HEK293T (cell line): ENCODE data around the gene AGAP1.

Experiments
- CTCF ChIA-PET: fragments of 350-600 bp; formaldehyde crosslinking; extraction: SDS; loops from one replicate; lab custom pipeline; 2021; ENCODE audit warnings: antibody characterized with exemption, inconsistent platforms; lab: Yijun Ruan, JAX
- POLR2A ChIA-PET: fragments of 350-600 bp; formaldehyde crosslinking; extraction: SDS; loops from one replicate; lab custom pipeline; 2020; ENCODE audit warnings: antibody characterized with exemption, inconsistent platforms; lab: Yijun Ruan, JAX
- DNase-seq: peaks from one replicate; pipeline ENCODE4 v3.0.0; 2012; ENCODE audit warnings: mixed read lengths; ENCODE audit errors: extremely low spot score
- ARNT ChIP-seq: fragments of 450-650 bp; IDR thresholded peaks from 2 replicates; pipeline ENCODE4 v1.6.1; 2017; ENCODE audit warnings: mild to moderate bottlenecking
- BHLHE40 ChIP-seq: fragments of 450-650 bp; IDR thresholded peaks from 2 replicates; pipeline ENCODE4 v1.6.1; 2016; ENCODE audit warnings: mild to moderate bottlenecking, moderate library complexity, borderline replicate concordance
- CTBP1 ChIP-seq: fragments of 450-650 bp; IDR thresholded peaks from 2 replicates; pipeline ENCODE4 v1.6.1; 2016; ENCODE audit warnings: borderline replicate concordance
- ELF4 ChIP-seq: fragments of 450-650 bp; IDR thresholded peaks from 2 replicates; pipeline ENCODE4 v1.6.1; 2017; ENCODE audit warnings: antibody characterized with exemption
- FOXA1 ChIP-seq: fragments of 450-650 bp; IDR thresholded peaks from 2 replicates; pipeline ENCODE4 v1.6.1; 2016; ENCODE audit warnings: mild to moderate bottlenecking
- FOXK2 ChIP-seq: fragments of 450-650 bp; IDR thresholded peaks from 2 replicates; pipeline ENCODE4 v1.6.1; 2016; ENCODE audit warnings: mild to moderate bottlenecking
- FOXM1 ChIP-seq: fragments of 450-650 bp; IDR thresholded peaks from 2 replicates; pipeline ENCODE4 v1.6.1; 2017; ENCODE audit warnings: mild to moderate bottlenecking, borderline replicate concordance
- HDGF ChIP-seq: fragments of 450-650 bp; IDR thresholded peaks from 2 replicates; pipeline ENCODE4 v1.6.1; 2017; ENCODE audit warnings: antibody characterized with exemption, borderline replicate concordance
- L3MBTL2 ChIP-seq: fragments of 450-650 bp; conservative IDR thresholded peaks from 2 replicates; pipeline ENCODE4 v1.6.1; 2016; ENCODE audit warnings: mild to moderate bottlenecking
- LEF1 ChIP-seq: fragments of 450-650 bp; IDR thresholded peaks from 2 replicates; pipeline ENCODE4 v1.6.1; 2017; ENCODE audit warnings: mild to moderate bottlenecking, borderline replicate concordance
- NFRKB ChIP-seq: fragments of 450-650 bp; IDR thresholded peaks from 2 replicates; pipeline ENCODE4 v1.6.1; 2016; ENCODE audit warnings: mild to moderate bottlenecking, moderate library complexity
- SP1 ChIP-seq: fragments of 450-650 bp; IDR thresholded peaks from 2 replicates; pipeline ENCODE4 v1.6.1; 2017
- SUZ12 ChIP-seq: fragments of 450-650 bp; IDR thresholded peaks from 2 replicates; pipeline ENCODE4 v1.6.1; 2016; ENCODE audit warnings: mild to moderate bottlenecking
- TARDBP ChIP-seq: fragments of 450-650 bp; IDR thresholded peaks from 2 replicates; pipeline ENCODE4 v1.6.1; 2016
- ZNF384 ChIP-seq: fragments of 450-650 bp; IDR thresholded peaks from 2 replicates; pipeline ENCODE4 v1.6.1; 2016
- TF ChIP-seq, protein P1 (sequence below): fragments of 450-650 bp; IDR thresholded peaks from 2 replicates; pipeline ENCODE4 v1.6.1; 2016

Gene AGAP1

DNA sequence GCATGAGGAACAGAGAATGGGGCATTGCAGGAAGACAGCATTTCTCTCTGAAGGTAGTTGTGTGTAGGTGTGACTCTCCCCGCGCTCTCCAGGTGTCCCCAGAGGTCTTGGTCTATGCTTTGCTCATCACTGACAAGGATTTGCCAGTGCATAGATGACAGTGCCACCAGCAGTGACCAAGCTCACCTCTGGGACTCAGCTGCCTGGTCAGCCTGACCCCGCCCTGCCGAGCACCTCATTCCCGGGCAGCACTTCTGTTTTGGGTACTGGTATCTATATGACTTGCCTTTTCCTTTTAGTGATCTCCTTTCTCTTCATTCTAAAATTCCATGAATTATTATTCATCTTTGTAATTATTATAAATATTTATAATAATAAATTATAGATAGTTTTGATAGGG is 615.2 kb downstream of the AGAP1 start:
- DNase-seq: no peak
- POLR2A ChIA-PET: no interaction called here
- CTCF ChIA-PET: no interaction called here
- TF ChIP-seq TARDBP (no peak), HDGF (no peak), ELF4 (no peak), BHLHE40 (no peak), FOXA1 (no peak), SP1 (no peak), L3MBTL2 (no peak), LEF1 (no peak), SUZ12 (no peak), NFRKB (no peak), ARNT (no peak), CTBP1 (no peak), FOXK2 (no peak), FOXM1 (no peak), ZNF384 (no peak)
- TF ChIP-seq, protein P1, sequence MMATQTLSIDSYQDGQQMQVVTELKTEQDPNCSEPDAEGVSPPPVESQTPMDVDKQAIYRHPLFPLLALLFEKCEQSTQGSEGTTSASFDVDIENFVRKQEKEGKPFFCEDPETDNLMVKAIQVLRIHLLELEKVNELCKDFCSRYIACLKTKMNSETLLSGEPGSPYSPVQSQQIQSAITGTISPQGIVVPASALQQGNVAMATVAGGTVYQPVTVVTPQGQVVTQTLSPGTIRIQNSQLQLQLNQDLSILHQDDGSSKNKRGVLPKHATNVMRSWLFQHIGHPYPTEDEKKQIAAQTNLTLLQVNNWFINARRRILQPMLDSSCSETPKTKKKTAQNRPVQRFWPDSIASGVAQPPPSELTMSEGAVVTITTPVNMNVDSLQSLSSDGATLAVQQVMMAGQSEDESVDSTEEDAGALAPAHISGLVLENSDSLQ: no peak

DNA sequence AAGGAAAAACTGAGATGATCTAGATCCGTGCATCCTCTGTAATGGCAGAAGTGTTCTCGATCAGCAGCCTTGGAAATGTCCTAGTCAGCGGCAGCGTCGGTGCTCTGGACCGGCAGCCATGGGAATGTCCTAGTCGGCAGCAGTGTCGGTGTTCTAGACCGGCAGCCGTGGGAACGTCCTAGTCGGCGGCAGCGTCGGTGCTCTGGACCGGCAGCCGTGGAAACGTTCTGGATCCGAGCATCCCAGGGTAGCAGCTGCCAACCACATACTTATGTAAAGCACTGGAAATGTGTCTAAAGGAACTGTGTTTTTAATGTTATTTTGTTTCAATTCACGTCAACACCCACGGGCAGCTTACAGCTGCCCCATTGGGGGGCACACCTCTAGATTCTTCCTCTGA is 615.6 kb downstream of the AGAP1 start:
- CTCF ChIA-PET: no interaction called here
- POLR2A ChIA-PET: no interaction called here

DNA sequence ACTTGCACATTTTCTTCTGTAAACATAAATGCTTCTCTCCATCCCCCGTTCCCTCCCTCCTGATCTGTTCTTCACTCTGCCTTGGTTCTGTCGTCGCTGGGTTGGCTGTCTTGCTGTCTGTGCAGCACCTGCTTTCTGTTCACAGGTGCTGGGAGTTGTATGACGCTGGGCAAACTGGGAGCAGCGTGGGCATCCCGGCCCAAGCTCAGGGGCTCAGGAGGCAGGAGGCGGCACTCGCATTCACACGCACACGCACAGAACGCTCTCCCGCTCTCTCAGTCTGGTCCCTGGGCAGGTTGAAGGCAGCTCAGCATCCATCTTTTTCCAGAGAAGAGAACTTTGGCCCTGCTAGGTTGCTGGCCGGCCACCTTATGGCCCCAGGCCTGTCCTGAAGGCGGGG is 618.6 kb downstream of the AGAP1 start:
- ChIA-PET CTCF (interaction anchor here (0.6 kb wide), 1 partner anchor 514 kb away, joined by 3 read pairs; no protein-coding TSS in a partner anchor), POLR2A (no interaction called here)
- no peak for DNase-seq
- TF ChIP-seq TARDBP: no peak
- no peak for TF ChIP-seq FOXM1
- no peak for TF ChIP-seq ARNT
- TF ChIP-seq CTBP1: no peak
- TF ChIP-seq FOXA1: no peak
- TF ChIP-seq HDGF: no peak
- no peak for TF ChIP-seq SP1
- TF ChIP-seq BHLHE40: no peak
- TF ChIP-seq, protein P1: no peak
- no peak for TF ChIP-seq LEF1
- TF ChIP-seq ZNF384: no peak
- TF ChIP-seq NFRKB: no peak
- TF ChIP-seq L3MBTL2: no peak
- TF ChIP-seq ELF4: no peak

More for the DNA sequence above, 615.6 kb downstream of the AGAP1 start:
- TF ChIP-seq BHLHE40 (no peak), FOXM1 (no peak), NFRKB (no peak), SUZ12 (no peak), LEF1 (no peak), ELF4 (no peak), FOXK2 (no peak), HDGF (no peak), ARNT (no peak), L3MBTL2 (no peak), CTBP1 (no peak)
- DNase-seq: no peak

DNA sequence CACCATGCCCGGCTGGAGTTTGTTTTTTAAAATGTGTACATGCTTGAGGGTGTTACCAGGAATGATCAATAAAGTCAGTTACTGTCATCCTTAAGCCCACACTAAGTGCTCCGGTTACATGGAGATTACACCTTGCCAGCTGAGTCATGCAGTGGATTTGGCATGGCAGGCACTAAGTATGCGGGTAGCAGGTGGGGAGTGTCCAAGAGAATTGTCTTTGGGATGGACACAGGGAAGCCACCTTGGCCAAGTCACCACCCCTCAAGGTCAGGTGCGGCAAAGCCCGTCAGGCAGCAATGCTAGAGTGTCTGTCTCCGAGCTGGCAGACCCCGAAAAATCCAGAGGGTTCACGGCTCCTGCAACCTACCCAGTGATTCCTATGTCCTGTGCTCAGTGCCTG is 619.6 kb downstream of the AGAP1 start:
- DNase-seq: no peak
- POLR2A ChIA-PET: no interaction called here
- no peak for TF ChIP-seq LEF1
- no peak for TF ChIP-seq FOXM1
- TF ChIP-seq L3MBTL2: no peak
- no peak for TF ChIP-seq SUZ12
- TF ChIP-seq ARNT: no peak
- TF ChIP-seq TARDBP: no peak
- no peak for TF ChIP-seq HDGF
- TF ChIP-seq FOXK2: no peak
- TF ChIP-seq CTBP1: no peak
- no peak for TF ChIP-seq BHLHE40
- TF ChIP-seq ELF4: no peak
- TF ChIP-seq FOXA1: no peak
- no peak for TF ChIP-seq ZNF384
- TF ChIP-seq SP1: no peak

GRCh38 chr2:236113948-236114347 is 620.1 kb downstream of the AGAP1 start:
- POLR2A ChIA-PET: no interaction called here
- TF ChIP-seq ELF4 (no peak), CTBP1 (no peak), BHLHE40 (no peak), SUZ12 (no peak), NFRKB (no peak), FOXA1 (no peak), SP1 (no peak), LEF1 (no peak), FOXM1 (no peak), FOXK2 (no peak), L3MBTL2 (no peak), HDGF (no peak), ZNF384 (no peak)
- TF ChIP-seq, protein P1: no peak
- no peak for DNase-seq
- CTCF ChIA-PET: no interaction called here

More for the DNA sequence above, 619.6 kb downstream of the AGAP1 start:
- CTCF ChIA-PET: no interaction called here

GRCh38 chr2:236114959-236115358 is 621.1 kb downstream of the AGAP1 start:
- POLR2A ChIA-PET: no interaction called here

More at GRCh38 chr2:236114959-236115358, 621.1 kb downstream of the AGAP1 start:
- CTCF ChIA-PET: no interaction called here
- DNase-seq: no peak
- no peak for TF ChIP-seq CTBP1
- TF ChIP-seq, protein P1: no peak
- no peak for TF ChIP-seq FOXM1
- no peak for TF ChIP-seq TARDBP
- TF ChIP-seq SP1: no peak
- TF ChIP-seq ARNT: no peak
- no peak for TF ChIP-seq BHLHE40
- no peak for TF ChIP-seq NFRKB
- no peak for TF ChIP-seq L3MBTL2
- TF ChIP-seq FOXK2: no peak
- TF ChIP-seq FOXA1: no peak
- no peak for TF ChIP-seq ZNF384
- TF ChIP-seq HDGF: no peak
- TF ChIP-seq SUZ12: no peak
- TF ChIP-seq LEF1: no peak
- TF ChIP-seq ELF4: no peak
